B cell (primary cell): ENCODE data around the gene CHAMP1.

Experiments
- CTCF ChIP-seq: fragments of 200-600 bp; IDR thresholded peaks from one replicate; pipeline ENCODE4 v1.8.0; 2022; ENCODE audit warnings: antibody characterized with exemption, mild to moderate bottlenecking
- EZH2 ChIP-seq: IDR thresholded peaks from 2 replicates; pipeline ENCODE4 v1.6.1; 2012; ENCODE audit warnings: borderline replicate concordance, low read depth, mild to moderate bottlenecking, moderate library complexity, low read length; ENCODE audit not compliant: insufficient read depth, poor library complexity, severe bottlenecking

GRCh38 chr13:114339857-114340534 is 25.7 kb downstream of the CHAMP1 start:
- TF ChIP-seq EZH2 (no peak), CTCF (peak; percentile 79)
